ENCODE results near the gene SLC6A2. TPM values are rescaled to one million over a fixed set of nuclear protein-coding genes. Genes with fewer than 3 reads are reported as not detected.

Gene SLC6A2
- not detected in 2 replicates for total RNA-seq

GRCh38 chr16:55655897-55656681 is at the start of gene SLC6A2:
Gene SLC6A2 (plus strand): TSS chr16:55655988. CDS start chr16:55656695, 707 bp downstream.

Other genes starting within 250 kb of the SLC6A2 start
- 389 and 576 TPM in 2 replicates for gene MMP2, start 176.8 kb upstream of the SLC6A2 start, total RNA-seq
- gene LPCAT2, start 146.9 kb upstream of the SLC6A2 start, total RNA-seq = 8.2 and 18.9 TPM in 2 replicates
- gene CAPNS2, start 89.3 kb upstream of the SLC6A2 start, total RNA-seq = 0.26 and 1.1 TPM in 2 replicates
- 0.06 and 0.13 TPM in 2 replicates for gene CES1, start 177.1 kb downstream of the SLC6A2 start, total RNA-seq
- not detected in 2 replicates for gene CES5A, start 219.4 kb downstream of the SLC6A2 start, total RNA-seq